NOMO-1 treated with DMSO at 0.1 percent for 48 hours (cell line): ENCODE results near the gene FOXP1.

ENCODE experiments used
- DNase-seq: peaks from one replicate; lab custom pipeline; 2025; ENCODE audit not compliant: unreplicated experiment; lab: John Stamatoyannopoulos, UW

FOXP1 gene

GRCh38 chr3:71312461-71312860 lies 271.1 kb downstream of the FOXP1 start:
- DNase-seq: no peak

GRCh38 chr3:71311661-71312046 lies 271.9 kb downstream of the FOXP1 start:
- no peak for DNase-seq

GRCh38 chr3:71310980-71311660 lies 272.4 kb downstream of the FOXP1 start:
- DNase-seq: no peak

GRCh38 chr3:71310359-71310979 lies 273.1 kb downstream of the FOXP1 start:
- no peak for DNase-seq

- DNase-seq: no peak
These were observed 273.6 kb downstream of the FOXP1 start for GRCh38 chr3:71309886-71310285.

GRCh38 chr3:71309342-71309741 lies 274.2 kb downstream of the FOXP1 start:
- no peak for DNase-seq

GRCh38 chr3:71308836-71309235 lies 274.7 kb downstream of the FOXP1 start:
- no peak for DNase-seq

GRCh38 chr3:71307991-71308697 lies 275.4 kb downstream of the FOXP1 start:
- no peak for DNase-seq

GRCh38 chr3:71305231-71306206 lies 278.0 kb downstream of the FOXP1 start:
- DNase-seq: no peak

- DNase-seq: no peak
These were observed 278.8 kb downstream of the FOXP1 start for GRCh38 chr3:71304684-71305083.

- DNase-seq: no peak
These were observed 279.3 kb downstream of the FOXP1 start for GRCh38 chr3:71304247-71304646.

GRCh38 chr3:71303627-71304200 lies 279.8 kb downstream of the FOXP1 start:
- no peak for DNase-seq

GRCh38 chr3:71302604-71303003 lies 280.9 kb downstream of the FOXP1 start:
- DNase-seq: no peak

GRCh38 chr3:71300951-71301393 lies 282.6 kb downstream of the FOXP1 start:
- DNase-seq: no peak

- DNase-seq: no peak
These were observed 284.4 kb downstream of the FOXP1 start for GRCh38 chr3:71299160-71299559.

- DNase-seq: no peak
These were observed 288.6 kb downstream of the FOXP1 start for GRCh38 chr3:71294919-71295318.

GRCh38 chr3:71290301-71290700 lies 293.2 kb downstream of the FOXP1 start:
- DNase-seq: no peak

- DNase-seq: no peak
These were observed 295.1 kb downstream of the FOXP1 start for GRCh38 chr3:71288269-71288930.

GRCh38 chr3:71285086-71285485 lies 298.4 kb downstream of the FOXP1 start:
- DNase-seq: no peak

GRCh38 chr3:71282976-71283375 lies 300.6 kb downstream of the FOXP1 start:
- DNase-seq: no peak
